Measurements from ENCODE around the gene KRAS.

GRCh38 chr12:25271486-25272098 is 20.9 kb upstream of the KRAS start:
- TF ChIP-seq, protein P1, sequence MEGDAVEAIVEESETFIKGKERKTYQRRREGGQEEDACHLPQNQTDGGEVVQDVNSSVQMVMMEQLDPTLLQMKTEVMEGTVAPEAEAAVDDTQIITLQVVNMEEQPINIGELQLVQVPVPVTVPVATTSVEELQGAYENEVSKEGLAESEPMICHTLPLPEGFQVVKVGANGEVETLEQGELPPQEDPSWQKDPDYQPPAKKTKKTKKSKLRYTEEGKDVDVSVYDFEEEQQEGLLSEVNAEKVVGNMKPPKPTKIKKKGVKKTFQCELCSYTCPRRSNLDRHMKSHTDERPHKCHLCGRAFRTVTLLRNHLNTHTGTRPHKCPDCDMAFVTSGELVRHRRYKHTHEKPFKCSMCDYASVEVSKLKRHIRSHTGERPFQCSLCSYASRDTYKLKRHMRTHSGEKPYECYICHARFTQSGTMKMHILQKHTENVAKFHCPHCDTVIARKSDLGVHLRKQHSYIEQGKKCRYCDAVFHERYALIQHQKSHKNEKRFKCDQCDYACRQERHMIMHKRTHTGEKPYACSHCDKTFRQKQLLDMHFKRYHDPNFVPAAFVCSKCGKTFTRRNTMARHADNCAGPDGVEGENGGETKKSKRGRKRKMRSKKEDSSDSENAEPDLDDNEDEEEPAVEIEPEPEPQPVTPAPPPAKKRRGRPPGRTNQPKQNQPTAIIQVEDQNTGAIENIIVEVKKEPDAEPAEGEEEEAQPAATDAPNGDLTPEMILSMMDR (IDR thresholded peaks at IDR 0.05; ENCODE audit: low read depth, low read length, poor library complexity, severe bottlenecking): no peak
- TF ChIP-seq EZH2phosphoT487 (IDR thresholded peaks at IDR 0.05; ENCODE audit: borderline replicate concordance, low read length): no peak

Data from DOHH2 (cell line).